Choroid plexus epithelial cell (primary cell): ENCODE data around the gene CD28.
A peak's percentile ranks its signal among the peaks of the same experiment; 100 is the strongest.

Experiments
- DNase-seq: peaks from one replicate; pipeline ENCODE4 v3.0.0-alpha.2; 2010; ENCODE audit warnings: low read depth
- H3K4me3 ChIP-seq: 2 replicates; pipeline ENCODE4 v1.5.1; 2011; ENCODE audit warnings: low read depth, mild to moderate bottlenecking, control low read depth, low read length, moderate library complexity
- TF ChIP-seq, protein P1 (sequence below): conservative IDR thresholded peaks from 2 replicates; pipeline ENCODE4 v1.5.1; 2011; ENCODE audit warnings: low read depth, mild to moderate bottlenecking, control low read depth, inconsistent platforms, low read length, moderate library complexity

The CD28 gene

DNA sequence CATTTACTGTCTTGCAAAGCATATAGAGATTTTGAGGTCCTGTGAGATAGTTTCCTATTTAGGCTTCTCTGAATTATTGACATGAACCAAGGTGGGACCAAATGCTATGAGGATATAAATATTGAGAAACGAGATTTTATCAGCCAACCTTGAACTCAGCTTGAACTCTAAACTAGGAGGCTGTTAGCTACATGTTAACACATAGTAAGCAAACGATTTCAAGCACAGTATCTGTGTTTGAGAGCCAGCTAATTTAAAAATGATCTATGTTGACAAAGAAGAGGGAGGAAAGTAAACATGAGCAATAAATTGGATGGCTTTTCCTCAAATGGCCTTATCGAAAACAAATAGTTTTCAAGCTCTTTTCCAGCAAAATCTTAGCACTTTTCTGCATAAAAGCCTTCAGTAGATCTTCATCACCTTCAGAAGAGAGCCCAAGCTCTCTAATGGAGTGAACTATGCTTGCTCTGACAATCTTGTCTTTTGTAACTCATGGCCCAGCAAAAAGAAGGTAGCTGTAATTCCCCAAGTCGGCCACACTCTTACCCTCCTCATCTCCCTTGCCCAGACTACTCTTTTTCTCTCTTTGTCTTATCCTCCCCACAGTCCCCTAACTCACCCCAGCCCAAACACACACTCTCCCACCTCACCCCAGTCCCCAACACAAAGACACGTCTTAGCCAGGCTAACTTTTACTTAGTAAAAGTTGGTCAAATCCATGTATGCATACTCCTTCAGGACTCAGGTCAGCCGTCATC lies 14.7 kb downstream of the CD28 start:
- DNase-seq, result no peak
- no peak overlapping the region for H3K4me3 ChIP-seq

DNA sequence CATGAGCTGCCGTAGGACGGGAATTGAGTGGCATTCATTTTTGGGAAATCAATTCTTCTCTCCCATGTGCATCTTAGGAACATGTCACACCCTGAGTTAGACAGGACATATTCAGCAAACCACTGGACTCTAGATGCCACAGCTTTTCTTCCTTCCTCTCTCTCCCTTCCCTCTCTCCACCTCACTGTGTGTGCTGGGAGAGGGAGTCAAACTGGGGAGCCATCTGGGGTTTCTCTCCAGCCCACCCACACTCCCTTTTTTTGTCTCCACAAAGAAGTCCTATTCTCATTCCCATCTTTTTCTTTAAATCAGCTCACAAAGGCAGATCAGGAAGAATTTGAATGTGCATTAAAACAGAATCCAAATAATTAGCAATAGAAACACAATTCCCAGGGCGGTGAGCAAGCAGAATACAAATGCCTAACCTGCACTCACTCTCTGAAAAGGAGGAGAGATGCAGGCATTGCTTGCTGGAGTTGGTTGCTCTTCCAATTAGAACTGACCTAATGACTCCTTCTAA lies 15.4 kb downstream of the CD28 start:
- DNase-seq, result no peak
- H3K4me3 ChIP-seq, result no peak overlapping the region
- TF ChIP-seq, protein P1, sequence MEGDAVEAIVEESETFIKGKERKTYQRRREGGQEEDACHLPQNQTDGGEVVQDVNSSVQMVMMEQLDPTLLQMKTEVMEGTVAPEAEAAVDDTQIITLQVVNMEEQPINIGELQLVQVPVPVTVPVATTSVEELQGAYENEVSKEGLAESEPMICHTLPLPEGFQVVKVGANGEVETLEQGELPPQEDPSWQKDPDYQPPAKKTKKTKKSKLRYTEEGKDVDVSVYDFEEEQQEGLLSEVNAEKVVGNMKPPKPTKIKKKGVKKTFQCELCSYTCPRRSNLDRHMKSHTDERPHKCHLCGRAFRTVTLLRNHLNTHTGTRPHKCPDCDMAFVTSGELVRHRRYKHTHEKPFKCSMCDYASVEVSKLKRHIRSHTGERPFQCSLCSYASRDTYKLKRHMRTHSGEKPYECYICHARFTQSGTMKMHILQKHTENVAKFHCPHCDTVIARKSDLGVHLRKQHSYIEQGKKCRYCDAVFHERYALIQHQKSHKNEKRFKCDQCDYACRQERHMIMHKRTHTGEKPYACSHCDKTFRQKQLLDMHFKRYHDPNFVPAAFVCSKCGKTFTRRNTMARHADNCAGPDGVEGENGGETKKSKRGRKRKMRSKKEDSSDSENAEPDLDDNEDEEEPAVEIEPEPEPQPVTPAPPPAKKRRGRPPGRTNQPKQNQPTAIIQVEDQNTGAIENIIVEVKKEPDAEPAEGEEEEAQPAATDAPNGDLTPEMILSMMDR, result no peak

More for the DNA sequence above, 14.7 kb downstream of the CD28 start:
- TF ChIP-seq, protein P1, result no peak

DNA sequence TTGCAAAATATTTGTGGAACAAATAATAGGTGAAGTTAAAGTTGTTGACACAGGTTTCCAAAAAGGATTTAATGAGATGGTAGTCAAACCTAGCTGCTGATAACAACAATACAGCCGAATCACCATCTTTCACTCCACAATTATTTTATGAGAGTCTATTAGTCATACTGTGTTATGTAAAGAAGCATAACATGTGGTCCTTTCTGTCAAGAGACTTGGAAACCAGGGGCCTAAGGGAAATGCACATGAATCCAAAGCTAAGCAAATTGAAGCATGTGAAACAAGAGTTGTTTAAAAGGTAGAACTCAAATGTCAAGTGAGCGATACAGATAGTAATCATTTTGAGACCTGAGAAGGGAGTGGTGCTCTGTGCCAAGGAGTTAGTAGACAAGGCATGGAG lies 16.0 kb downstream of the CD28 start:
- peak; percentile 42 for DNase-seq

DNA sequence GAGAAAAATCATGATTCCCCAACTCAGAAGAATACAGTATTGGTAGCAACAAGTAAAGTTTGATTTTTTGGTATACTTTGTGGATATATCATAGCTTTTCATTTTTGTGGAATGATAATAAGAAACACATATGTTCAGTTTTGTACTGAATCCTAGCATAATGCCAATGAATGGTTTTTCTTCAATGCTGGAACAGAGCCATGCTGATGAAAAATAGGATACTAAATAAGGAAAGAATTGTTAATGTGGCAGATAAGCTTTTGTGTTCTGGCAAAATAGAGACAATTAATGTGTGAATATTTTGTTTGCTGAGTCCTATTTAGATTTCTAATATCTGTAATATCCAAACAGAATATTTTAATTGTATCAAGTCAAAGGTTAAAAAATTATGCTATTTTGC lies 21.9 kb downstream of the CD28 start:
- no peak for DNase-seq

More for the DNA sequence above, 16.0 kb downstream of the CD28 start:
- no peak overlapping the region for H3K4me3 ChIP-seq
- TF ChIP-seq, protein P1, result no peak

DNA sequence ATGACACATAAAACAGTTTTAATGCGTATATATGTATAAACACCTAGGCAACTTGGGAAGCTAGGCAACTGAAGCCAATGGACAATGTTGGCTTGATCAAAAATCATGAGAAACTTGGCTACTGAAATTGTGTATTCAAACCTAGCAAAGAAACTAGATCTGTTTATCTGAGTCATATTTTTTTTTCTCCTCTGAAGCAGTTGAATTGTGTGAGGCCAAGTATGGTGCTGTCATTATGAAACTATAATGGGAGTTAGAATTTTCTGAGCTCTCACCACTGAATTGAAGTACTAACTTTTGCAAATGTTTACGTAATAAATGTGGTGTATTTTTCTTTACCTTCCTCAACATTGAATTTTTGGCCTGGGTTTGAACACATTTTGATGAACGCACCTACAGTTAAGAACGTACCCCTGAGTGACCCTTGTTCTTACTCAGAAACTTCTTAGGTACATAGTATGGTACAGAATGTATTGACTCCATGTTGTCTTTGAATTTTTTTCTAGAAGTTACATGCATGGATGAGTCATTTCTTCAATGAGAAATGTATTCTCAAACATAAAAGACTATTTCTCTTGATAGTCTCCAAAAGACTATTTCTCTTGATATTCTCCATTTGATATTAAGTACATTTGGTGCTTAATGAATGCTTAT lies 23.8 kb downstream of the CD28 start:
- peak; percentile 62 for DNase-seq
- H3K4me3 ChIP-seq, result no peak overlapping the region

More for the DNA sequence above, 21.9 kb downstream of the CD28 start:
- TF ChIP-seq, protein P1, result no peak
- no peak overlapping the region for H3K4me3 ChIP-seq

DNA sequence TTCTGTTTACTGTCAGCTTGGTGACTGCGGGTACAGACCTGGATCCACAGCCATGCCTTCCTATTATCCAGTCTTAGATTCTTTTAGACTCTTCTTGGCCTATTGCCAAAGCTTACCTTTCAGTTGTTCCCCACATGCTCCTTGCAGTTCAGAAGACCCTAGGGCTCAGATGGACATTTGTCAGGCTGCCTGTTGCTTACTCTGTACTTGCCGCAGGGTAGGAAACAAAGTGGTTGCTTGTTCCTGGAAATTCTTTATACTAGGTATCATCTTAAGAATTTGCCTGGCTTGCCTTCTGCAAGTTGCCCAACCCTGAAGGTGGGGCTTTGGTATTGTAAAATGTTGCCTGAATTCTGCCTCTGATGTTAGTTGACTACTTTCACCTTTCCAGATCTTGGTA lies 24.4 kb downstream of the CD28 start:
- TF ChIP-seq, protein P1, result no peak
- H3K4me3 ChIP-seq, result no peak overlapping the region
- no peak for DNase-seq

More for the DNA sequence above, 23.8 kb downstream of the CD28 start:
- TF ChIP-seq, protein P1, result no peak
